ENCODE data around the gene RAI1. TPM values are rescaled to one million over a fixed set of nuclear protein-coding genes. Genes with fewer than 3 reads are reported as not detected.

The RAI1 gene
- total RNA-seq, 2 donors from 2014 or later = 22.4 to 32.3 TPM

GRCh38 chr17:17781591-17782496, 100.6 kb downstream of the RAI1 start:
- intact Hi-C loops (cut with DNase I) = loop anchor here in 1 of 2 donors (10.0 kb wide), 1 partner anchor 97 kb away; the partner anchor contains the start of gene RAI1
- DNase-seq (peak; percentile 81), ATAC-seq (peak; percentile 72 to 78)

- DNase-seq = no peak
- peak; percentile 3 to 5 for ATAC-seq
Measured at GRCh38 chr17:17782523-17783115, 101.4 kb downstream of the RAI1 start.

DNA sequence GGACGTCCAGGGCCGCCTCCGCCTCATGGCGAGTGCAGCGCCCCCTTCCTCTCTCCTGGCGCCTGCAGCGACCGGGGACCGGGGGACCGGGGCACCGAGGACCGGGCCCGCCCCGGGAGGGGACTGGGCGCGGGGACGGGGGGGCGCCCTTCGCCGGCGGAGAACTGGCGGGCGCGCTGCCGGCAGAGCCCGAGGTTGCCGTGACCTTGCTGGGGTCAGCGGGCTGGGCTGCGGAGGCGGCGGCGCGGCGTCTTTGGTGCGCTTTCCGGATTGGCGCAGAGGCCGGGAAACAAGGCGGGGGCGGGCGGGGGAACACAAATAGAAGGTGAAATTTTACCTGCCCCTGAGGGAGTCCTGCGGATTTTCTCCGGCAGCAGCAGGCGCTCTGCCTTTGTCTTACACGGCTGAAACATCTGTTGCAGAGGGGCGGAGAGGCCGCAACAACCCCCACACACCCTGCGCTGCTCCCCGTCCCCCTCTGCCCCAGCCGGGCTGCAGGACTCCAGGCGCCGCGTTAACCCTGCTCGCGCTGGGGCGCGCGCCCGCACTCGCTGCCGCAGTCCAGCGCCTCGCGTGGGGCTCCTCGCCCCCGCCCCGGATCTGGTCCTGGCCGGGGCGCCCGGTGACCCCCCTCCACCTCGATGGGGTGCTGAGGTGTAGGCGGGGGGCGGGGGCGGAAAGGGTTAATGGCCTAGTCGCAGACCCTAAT, 102.0 kb downstream of the RAI1 start:
- intact Hi-C loops (cut with DNase I) = loop anchor here in 1 of 2 donors (10.0 kb wide), 1 partner anchor 98 kb away; the partner anchor contains the start of gene RAI1
- peak; percentile 42 to 51 for ATAC-seq
- DNase-seq = peak; percentile 75

More at GRCh38 chr17:17782523-17783115, 101.4 kb downstream of the RAI1 start:
- intact Hi-C loops (cut with DNase I) = loop anchor here in 1 of 2 donors (10.0 kb wide), 1 partner anchor 98 kb away; the partner anchor contains the start of gene RAI1

GRCh38 chr17:17783825-17784656, 102.8 kb downstream of the RAI1 start:
- no peak for DNase-seq
- peak; percentile 4 to 10 for ATAC-seq
- intact Hi-C loops (cut with DNase I) = loop anchor here in 1 of 2 donors (10.0 kb wide), 1 partner anchor 99 kb away; the partner anchor contains the start of gene RAI1

GRCh38 chr17:17784657-17785267, 103.5 kb downstream of the RAI1 start:
- intact Hi-C loops (cut with DNase I) = loop anchor here in 1 of 2 donors (10.0 kb wide), 1 partner anchor 100 kb away; the partner anchor contains the start of gene RAI1
- ATAC-seq = no peak

DNA sequence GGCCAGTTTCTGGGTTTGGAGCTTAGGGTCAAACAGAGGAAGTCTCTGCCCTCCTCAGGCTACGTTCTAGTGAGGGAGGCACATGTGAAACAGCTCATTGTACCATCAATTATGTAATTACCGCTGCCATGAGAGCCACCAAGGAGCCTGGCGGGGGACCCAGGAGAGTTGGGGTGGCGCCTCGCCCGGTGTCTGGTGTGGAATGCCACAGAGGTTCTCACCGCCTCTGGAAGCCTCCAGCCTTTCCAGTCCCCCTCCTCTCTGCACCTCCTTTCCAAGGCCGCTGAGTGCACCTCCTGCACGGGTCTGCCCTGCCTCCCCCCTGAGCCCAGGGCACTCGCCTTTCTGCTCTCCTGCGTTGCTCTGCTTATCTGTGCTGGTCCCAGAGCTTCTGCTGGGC, 104.1 kb downstream of the RAI1 start:
- DNase-seq (no peak), ATAC-seq (no peak)
- intact Hi-C loops (cut with DNase I) = loop anchor here in 1 of 2 donors (10.0 kb wide), 1 partner anchor 101 kb away; the partner anchor contains the start of gene RAI1

More at GRCh38 chr17:17784657-17785267, 103.5 kb downstream of the RAI1 start:
- no peak for DNase-seq

GRCh38 chr17:17786998-17787397, 105.7 kb downstream of the RAI1 start:
- DNase-seq = no peak
- intact Hi-C loops (cut with DNase I) = loop anchor here in 1 of 2 donors (10.0 kb wide), 1 partner anchor 102 kb away; the partner anchor contains the start of gene RAI1
- no peak for ATAC-seq

DNA sequence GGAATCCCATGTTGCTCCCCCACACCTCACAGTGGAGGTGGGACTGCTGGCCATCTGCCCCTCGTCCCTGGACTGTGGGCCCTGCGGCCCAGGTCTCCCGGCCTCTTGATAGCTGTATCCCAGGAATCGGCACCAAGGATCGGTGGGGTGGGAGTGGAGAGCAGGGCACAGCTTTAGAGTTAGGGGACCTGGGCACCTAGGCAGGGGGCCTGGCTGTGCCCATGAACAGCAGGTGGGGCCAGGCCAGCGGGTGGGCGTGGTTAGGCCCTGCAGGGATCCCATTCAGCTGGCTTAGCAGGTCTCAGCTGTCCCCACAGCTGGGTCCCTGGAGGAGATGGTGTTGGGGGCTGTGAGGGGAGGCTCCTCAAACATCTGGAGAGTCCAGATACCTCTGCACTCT, 106.3 kb downstream of the RAI1 start:
- intact Hi-C loops (cut with DNase I) = loop anchor here in 1 of 2 donors (10.0 kb wide), 1 partner anchor 103 kb away; the partner anchor contains the start of gene RAI1
- ATAC-seq (no peak), DNase-seq (no peak)

DNA sequence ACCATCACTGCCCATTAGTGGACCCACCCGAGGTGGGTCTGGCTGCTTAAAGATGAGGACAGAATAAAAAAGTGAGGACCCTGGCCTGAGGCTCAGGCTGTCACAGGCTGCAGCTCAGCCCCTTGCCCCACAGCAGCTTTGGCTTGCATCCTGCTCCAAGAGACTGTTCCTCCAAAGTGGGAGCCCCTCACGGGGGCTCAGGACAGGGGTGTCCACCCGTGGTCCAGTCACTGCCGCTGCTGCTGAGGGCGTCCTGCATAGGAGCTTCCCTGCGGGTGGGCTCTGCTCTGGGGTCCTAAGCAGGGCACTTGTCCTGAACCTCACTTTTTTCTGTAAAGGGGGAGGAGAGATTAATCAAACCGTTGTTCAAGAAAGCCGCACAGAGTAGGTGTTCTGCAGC, 107.7 kb downstream of the RAI1 start:
- ATAC-seq (no peak), DNase-seq (no peak)
- intact Hi-C loops (cut with DNase I) = loop anchor here in 1 of 2 donors (10.0 kb wide), 1 partner anchor 104 kb away; the partner anchor contains the start of gene RAI1

- ATAC-seq = no peak
- intact Hi-C loops (cut with DNase I) = loop anchor here in 1 of 2 donors (10.0 kb wide), 1 partner anchor 105 kb away; the partner anchor contains the start of gene RAI1
- DNase-seq = no peak
Measured at GRCh38 chr17:17789410-17789809, 108.2 kb downstream of the RAI1 start.

DNA sequence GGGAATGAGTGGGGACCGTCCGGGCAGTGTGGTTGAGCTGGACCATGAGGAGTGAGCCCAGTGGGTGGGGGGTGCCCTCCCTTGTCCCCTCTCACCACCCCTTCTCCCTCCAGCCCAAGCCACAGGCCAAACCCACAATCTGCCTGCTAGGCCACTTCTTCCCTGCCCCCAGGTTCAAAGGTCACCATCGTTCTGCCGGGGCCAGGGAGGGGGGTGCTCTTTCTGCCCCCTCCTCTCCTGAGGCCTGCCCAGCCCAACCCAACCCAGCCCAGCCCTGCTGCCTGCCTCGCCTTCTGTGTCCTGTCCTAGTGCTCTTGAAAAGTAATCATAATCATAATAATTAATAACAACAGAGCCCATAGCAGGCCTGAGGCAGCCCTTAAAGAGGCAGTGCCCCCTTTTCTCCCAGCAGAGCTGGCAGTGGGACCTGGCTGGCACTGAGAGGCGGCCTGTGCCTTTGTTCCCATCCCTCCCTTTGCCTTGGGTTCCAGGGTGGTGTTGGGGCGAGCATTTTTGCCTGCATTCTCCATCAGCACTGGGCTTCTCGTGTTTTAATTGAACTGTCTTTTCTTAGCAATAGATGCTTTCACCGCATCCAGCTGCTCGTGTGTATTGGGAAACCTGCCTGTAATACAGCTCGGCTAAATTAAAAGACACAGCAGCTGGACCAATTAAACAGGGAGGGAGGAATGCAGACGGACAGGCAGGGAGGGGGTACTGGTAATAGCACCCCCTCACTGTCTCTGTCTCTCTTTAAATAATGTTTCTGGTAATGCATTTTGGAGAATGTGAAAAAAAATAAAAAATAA, 108.8 kb downstream of the RAI1 start:
- intact Hi-C loops (cut with DNase I) = loop anchor here in 1 of 2 donors (10.0 kb wide), 1 partner anchor 105 kb away; the partner anchor contains the start of gene RAI1
- DNase-seq = no peak
- no peak for ATAC-seq

DNA sequence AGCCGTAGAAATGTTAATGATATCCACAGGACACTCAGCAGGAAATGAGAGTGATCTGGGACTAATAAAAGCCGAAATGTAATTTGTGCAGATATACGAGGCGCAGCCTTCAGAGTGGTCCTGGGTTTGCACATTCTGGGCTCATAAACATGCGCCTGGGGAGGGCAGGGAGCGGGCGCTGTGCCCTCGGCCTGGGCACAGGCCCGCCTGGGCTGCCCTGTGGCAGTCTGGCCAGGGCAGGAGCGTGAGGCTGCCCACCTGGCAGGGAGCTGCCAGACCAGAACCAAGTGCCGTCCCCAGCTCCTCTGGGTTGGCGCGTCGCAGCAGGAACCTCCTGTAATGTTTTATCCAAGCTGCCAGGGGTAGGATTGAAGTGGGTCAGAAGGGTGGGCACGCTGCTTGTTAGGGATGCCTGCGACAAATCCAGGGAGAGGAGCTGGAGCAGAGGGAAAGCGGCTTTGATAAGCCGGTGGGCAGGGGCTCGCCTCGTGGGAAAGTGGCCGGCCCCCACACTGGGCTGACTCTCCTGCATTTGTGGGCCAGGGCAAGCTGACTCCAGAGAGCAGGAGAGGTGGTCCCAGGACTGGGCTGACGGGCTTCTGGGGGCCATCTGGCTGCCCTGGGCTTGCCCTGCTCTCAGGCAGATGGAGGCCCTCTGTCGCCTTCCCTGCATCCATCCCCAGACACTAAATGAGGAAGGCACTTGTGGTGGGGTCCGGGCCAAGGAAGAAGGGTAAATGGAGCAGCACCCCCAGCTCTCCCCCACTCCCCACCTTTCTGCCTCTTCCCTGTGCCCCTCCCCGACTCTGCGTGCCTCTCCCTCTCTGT, 109.6 kb downstream of the RAI1 start:
- DNase-seq = no peak
- intact Hi-C loops (cut with DNase I) = no loop called here
- no peak for ATAC-seq

- ATAC-seq (peak in 1 of 2 donors; percentile 10), DNase-seq (no peak)
- intact Hi-C loops (cut with DNase I) = no loop called here
Measured at GRCh38 chr17:17792037-17792550, 110.8 kb downstream of the RAI1 start.

DNA sequence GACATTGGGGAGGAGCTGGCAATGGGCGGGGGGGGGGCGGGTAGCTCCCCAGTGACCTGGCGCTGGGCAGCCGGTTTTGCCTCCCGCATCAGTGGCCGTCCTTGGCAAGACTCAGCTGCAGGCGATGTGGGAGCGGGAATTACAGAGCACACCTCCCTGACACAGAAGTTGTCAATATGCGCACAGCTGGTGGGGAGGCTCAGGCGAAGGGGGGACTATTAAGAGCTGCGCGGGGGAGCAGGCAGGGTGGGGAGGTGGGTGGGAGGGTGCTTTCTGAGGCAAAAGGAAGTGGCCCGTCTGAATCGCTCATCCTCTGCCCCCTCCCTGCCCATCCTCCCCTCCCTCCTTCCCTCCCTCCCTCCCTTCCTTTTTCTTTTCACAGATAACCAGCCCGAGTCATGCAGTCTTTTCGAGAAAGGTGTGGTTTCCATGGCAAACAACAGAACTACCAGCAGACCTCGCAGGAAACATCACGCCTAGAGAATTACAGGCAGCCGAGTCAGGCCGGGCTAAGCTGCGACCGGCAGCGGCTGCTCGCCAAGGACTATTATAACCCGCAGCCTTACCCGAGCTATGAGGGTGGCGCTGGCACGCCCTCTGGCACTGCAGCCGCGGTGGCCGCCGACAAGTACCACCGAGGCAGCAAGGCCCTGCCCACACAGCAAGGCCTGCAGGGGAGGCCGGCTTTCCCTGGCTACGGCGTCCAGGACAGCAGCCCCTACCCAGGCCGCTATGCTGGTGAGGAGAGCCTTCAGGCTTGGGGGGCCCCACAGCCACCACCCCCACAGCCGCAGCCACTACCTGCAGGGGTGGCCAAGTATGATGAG, 111.5 kb downstream of the RAI1 start:
- DNase-seq (no peak), ATAC-seq (peak; percentile 56 to 70)
- intact Hi-C loops (cut with DNase I) = no loop called here

All from left cardiac atrium (tissue), 4 donors.